ENCODE measurements around the gene MGA.

- TF ChIP-seq POLR2A (IDR thresholded peaks at IDR 0.05) (no peak), CTCF (IDR thresholded peaks at IDR 0.05) (no peak)
Observed at GRCh38 chr15:41792000-41792637, 131.9 kb downstream of the MGA start.
